Activated T-helper 1 cell treated with Interleukin-2 at 50 U/mL for 16 hours (primary cell): ENCODE measurements around the gene RLBP1.
A peak's percentile ranks its signal among the peaks of the same experiment; 100 is the strongest.
"Not testable (repeated sequence)": the region's sequence is repeated elsewhere in the genome, so short reads cannot be mapped to it uniquely, and the experiment has no call there.

Source experiments
- DNase-seq: peaks from one replicate; pipeline ENCODE4 v3.0.0-alpha.2; 2020; ENCODE audit warnings: low read depth

RLBP1 gene

DNA sequence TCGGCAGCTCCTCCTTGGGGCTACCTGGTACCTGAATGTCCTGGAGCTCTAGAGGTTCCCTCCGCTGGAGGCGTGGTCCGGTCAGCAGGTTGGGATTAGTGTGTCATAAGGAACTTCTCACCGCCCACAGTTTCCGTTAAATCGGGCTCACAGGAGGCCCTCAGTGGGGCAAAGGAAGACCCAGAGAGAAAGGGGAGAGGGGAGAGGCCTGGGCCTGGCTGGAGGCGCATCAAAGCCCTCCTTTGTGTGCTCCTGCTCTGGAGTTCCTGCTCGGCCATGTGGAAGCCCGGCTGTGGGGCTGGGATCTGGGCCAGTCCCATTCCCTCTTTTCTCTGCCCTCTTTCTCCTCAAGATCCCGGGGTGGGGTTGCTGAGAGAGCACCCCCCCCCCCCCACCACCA, at the start of gene RLBP1:
RLBP1 (minus strand) TSS at position 37 of the 400 bp plus-strand sequence. CDS start 2,604 bp downstream, outside the sequence.
- no peak for DNase-seq

GRCh38 chr15:89250142-89250541, 28.8 kb upstream of the RLBP1 start:
- DNase-seq, result not testable (repeated sequence)

DNA sequence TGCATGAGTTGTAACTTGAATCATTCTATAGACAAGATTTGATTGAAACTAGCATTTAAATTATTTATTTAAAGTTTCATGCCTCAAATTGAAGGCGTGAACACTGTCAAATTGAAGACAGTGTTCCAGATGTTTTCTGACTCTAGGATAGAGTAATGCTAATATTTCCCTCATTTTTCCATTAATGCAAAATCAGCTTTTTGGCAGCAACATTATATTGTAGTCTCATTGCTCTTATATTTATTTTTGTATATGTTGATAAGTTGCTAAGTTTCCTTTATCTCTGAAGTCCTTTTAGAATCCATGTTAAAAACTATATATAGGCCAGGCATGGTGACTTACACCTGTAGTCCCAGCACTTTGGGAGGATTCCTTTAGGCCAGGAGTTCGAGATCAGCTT, 27.2 kb upstream of the RLBP1 start:
- no peak for DNase-seq

DNA sequence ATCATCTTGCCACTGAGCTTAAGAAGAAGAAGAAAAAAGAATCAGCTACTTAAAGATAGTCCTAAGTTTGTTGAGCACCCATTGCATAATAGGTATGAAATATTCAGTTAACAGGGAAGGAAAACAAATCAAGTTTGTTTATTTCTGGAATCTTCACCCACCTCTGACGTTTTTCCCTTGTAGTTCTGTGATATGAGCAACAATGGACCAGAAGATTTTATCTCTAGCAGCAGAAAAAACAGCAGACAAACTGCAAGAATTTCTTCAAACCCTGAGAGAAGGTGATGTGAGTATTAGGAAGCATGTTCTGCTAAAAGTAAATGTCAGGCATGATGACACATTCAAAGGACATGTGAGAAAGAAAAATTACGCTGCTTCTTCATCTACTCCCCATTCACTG, 26.1 kb upstream of the RLBP1 start:
- DNase-seq, result no peak

DNA sequence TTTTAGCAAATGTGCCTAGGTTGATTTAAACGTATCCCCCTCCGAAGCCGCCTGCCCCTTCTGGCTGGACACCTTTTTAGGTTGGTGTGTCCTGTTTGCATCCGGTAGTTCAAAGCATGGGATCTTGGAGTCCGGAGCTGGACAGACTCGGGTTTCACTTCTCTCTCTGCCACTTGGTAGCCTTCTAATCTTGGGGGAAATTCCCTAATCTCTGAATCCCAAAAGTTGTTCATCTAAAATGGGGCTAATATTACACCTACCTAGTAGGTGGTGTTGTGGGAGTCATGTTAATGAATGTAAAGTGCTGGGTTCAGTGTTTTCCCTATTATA, 23.2 kb upstream of the RLBP1 start:
- no peak for DNase-seq

GRCh38 chr15:89243691-89244573, 22.6 kb upstream of the RLBP1 start, which contains the start of gene FANCI:
TSS of gene FANCI (plus strand) at chr15:89243979. CDS start at chr15:89247648, 3,669 bp downstream.
- DNase-seq, result peak; percentile 94

GRCh38 chr15:89243046-89243690, 21.8 kb upstream of the RLBP1 start:
- no peak for DNase-seq

- DNase-seq, result not testable (repeated sequence)
Measured at GRCh38 chr15:89239883-89240810, 18.8 kb upstream of the RLBP1 start.

- DNase-seq, result no peak
Measured at GRCh38 chr15:89231832-89232231, 10.5 kb upstream of the RLBP1 start.

DNA sequence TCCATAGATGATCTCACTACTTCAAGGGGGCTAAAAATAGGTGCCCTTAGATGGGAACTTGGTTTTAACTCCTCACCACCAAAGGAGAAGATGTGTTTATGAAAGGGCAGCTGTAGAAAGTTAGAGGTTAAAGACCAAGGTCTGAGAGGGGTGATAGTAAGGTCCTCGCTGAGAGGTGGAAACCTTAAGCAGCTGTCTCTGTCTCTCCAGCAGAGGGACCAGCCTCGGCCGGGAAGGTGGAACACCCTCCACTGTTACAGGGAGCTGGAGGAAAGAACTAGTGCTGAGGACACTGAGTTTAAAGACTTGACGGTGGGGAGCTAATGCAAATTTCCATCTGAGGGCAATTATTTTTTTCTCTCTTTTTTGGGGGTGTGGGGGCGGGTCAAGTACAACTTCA, 8.9 kb upstream of the RLBP1 start:
- DNase-seq, result no peak

DNA sequence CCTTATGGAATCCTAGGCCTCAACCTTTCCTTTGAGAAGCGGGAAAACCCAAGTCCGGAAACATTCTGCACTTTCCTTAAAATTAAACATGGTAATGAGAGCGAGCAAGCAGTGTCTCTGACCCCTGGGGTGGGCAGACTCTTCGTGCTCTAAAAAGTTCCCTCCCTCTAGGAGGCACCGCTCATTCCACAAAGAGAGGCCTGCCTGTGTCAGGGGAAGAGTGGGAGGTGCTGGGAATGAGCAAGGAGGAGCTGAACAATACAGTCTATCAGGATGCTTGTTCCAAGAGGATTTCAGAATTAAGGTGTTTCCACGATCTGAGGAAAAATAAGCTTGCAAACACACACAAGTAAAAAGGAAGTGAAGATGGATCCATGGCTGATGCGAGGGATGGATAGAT, 6.0 kb upstream of the RLBP1 start:
- DNase-seq, result no peak

- no peak for DNase-seq
Measured at GRCh38 chr15:89226359-89227221, 5.2 kb upstream of the RLBP1 start.

- no peak for DNase-seq
Measured at GRCh38 chr15:89225588-89225987, 4.2 kb upstream of the RLBP1 start.

GRCh38 chr15:89218531-89218930, 2.8 kb downstream of the RLBP1 start:
- no peak for DNase-seq

GRCh38 chr15:89217686-89218376, 3.5 kb downstream of the RLBP1 start:
- no peak for DNase-seq

GRCh38 chr15:89217031-89217430, 4.3 kb downstream of the RLBP1 start:
- DNase-seq, result no peak

DNA sequence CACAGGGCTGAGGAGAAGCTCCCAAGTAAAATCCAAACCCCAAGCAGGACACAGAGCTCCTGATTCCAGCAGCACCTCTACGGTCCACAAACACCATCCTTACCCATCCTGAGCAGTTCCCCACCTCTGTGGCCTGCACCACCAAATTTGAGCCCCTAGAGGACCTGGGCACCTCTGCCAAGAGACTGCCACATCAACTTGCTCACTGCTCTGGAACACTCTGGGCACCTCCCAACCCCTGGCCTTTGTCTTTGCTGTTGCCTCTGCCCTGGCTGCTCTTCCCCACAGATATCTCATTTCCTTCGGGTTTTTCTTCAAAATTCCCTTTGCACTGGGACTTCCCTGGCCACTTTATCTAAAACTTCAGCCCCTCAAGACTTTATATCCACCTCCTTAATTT, 5.8 kb downstream of the RLBP1 start:
- DNase-seq, result no peak

GRCh38 chr15:89211678-89212170, 9.7 kb downstream of the RLBP1 start:
- DNase-seq, result no peak

DNA sequence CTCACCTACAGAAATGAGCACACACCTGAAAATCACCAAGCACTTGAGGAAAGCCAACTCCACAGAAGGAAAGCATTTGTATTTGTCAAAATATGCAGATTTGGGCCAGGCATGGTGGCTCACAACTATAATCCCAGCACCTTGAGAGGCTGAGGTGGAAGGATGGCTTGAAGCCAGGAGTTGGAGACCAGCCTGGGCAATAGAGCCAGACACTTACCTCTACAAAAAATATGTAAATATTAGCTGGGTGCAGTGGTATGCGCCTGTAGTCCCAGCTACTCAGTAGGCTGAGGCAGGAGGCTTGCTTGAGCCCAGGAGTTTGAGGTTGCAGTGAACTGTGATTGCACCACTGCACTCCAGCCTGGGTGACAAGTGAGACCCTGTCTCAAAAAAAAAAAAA, 12.3 kb downstream of the RLBP1 start:
- no peak for DNase-seq

- no peak for DNase-seq
Measured at GRCh38 chr15:89208256-89208655, 13.1 kb downstream of the RLBP1 start.

- peak; percentile 52 for DNase-seq
Measured at GRCh38 chr15:89206908-89207331, 14.5 kb downstream of the RLBP1 start.
